ENCODE data around the gene LRRC28.

Gene LRRC28

GRCh38 chr15:99306694-99307338 is 55.5 kb downstream of the LRRC28 start:
- no peak for DNase-seq (ENCODE audit: low read depth)

GRCh38 chr15:99307735-99308134 is 56.5 kb downstream of the LRRC28 start:
- DNase-seq (ENCODE audit: low read depth): no peak

GRCh38 chr15:99310745-99311144 is 59.5 kb downstream of the LRRC28 start:
- DNase-seq (ENCODE audit: low read depth): no peak

- no peak for DNase-seq (ENCODE audit: low read depth)
Observed at GRCh38 chr15:99312228-99312627, 60.9 kb downstream of the LRRC28 start.

GRCh38 chr15:99312794-99313193 is 61.5 kb downstream of the LRRC28 start:
- no peak for DNase-seq (ENCODE audit: low read depth)

- DNase-seq (ENCODE audit: low read depth): no peak
Observed at GRCh38 chr15:99315636-99316035, 64.4 kb downstream of the LRRC28 start.

GRCh38 chr15:99320374-99321215 is 69.3 kb downstream of the LRRC28 start:
- DNase-seq (ENCODE audit: low read depth): no peak

GRCh38 chr15:99321468-99321867 is 70.2 kb downstream of the LRRC28 start:
- no peak for DNase-seq (ENCODE audit: low read depth)

- no peak for DNase-seq (ENCODE audit: low read depth)
Observed at GRCh38 chr15:99322643-99323405, 71.5 kb downstream of the LRRC28 start.

GRCh38 chr15:99324082-99324620 is 72.9 kb downstream of the LRRC28 start:
- DNase-seq (ENCODE audit: low read depth): no peak

- no peak for DNase-seq (ENCODE audit: low read depth)
Observed at GRCh38 chr15:99324700-99325099, 73.4 kb downstream of the LRRC28 start.

- no peak for DNase-seq (ENCODE audit: low read depth)
Observed at GRCh38 chr15:99326235-99326634, 75.0 kb downstream of the LRRC28 start.

- DNase-seq (ENCODE audit: low read depth): no peak
Observed at GRCh38 chr15:99328106-99329072, 77.1 kb downstream of the LRRC28 start.

- DNase-seq (ENCODE audit: low read depth): no peak
Observed at GRCh38 chr15:99331381-99331780, 80.1 kb downstream of the LRRC28 start.

GRCh38 chr15:99333413-99333812 is 82.1 kb downstream of the LRRC28 start:
- DNase-seq (ENCODE audit: low read depth): no peak

GRCh38 chr15:99333981-99334380 is 82.7 kb downstream of the LRRC28 start:
- no peak for DNase-seq (ENCODE audit: low read depth)

GRCh38 chr15:99335508-99335907 is 84.2 kb downstream of the LRRC28 start:
- no peak for DNase-seq (ENCODE audit: low read depth)

- no peak for DNase-seq (ENCODE audit: low read depth)
Observed at GRCh38 chr15:99336794-99337193, 85.5 kb downstream of the LRRC28 start.

GRCh38 chr15:99340347-99340746 is 89.1 kb downstream of the LRRC28 start:
- no peak for DNase-seq (ENCODE audit: low read depth)

GRCh38 chr15:99341786-99342185 is 90.5 kb downstream of the LRRC28 start:
- no peak for DNase-seq (ENCODE audit: low read depth)

- DNase-seq (ENCODE audit: low read depth): no peak
Observed at GRCh38 chr15:99343208-99343607, 91.9 kb downstream of the LRRC28 start.

Measured in stimulated activated CD8-positive, alpha-beta memory T cell treated with anti-CD3 and anti-CD28 coated beads, Interleukin-12 subunit alpha, Interleukin-12 subunit beta, amount 100 ng/mL, for 4 hours (primary cell).